Measurements from ENCODE around the gene PHKG2. TPM values are rescaled to one million over a fixed set of nuclear protein-coding genes. Genes with fewer than 3 reads are reported as not detected.

Gene PHKG2
- 10 to 100 TPM; 22.4 to 25.8 (median 23.5) TPM for total RNA-seq

GRCh38 chr16:30747799-30748633 lies at the start of gene PHKG2:
PHKG2 (plus strand) TSS chr16:30748425; CDS start chr16:30748821, 396 bp downstream.
- 4% methylated on average over 36 of the region's 60 CpGs for WGBS
- H3K4me3 ChIP-seq, result peak within 1 kb of the TSS; percentile 87 to 98 (median 96)
- H3K9me3 ChIP-seq, result no peaks in the 10 kb centered on the region
- no peaks in the 10 kb centered on the region for H3K27me3 ChIP-seq
- DNase-seq (ENCODE audit: extremely low spot score), result peak; percentile 100
- TF ChIP-seq CTCF (IDR thresholded peaks at IDR 0.05), result peak in 1 of 3 experiments; percentile 13
- no peak for TF ChIP-seq POLR2A (IDR thresholded peaks at IDR 0.05; ENCODE audit: low read depth)
- TF ChIP-seq EP300 (IDR thresholded peaks at IDR 0.05), result no peak
- peak; percentile 82 to 93 for TF ChIP-seq POLR2AphosphoS5 (IDR thresholded peaks at IDR 0.05)
- intact Hi-C loops (cut with DNase I), result no loop called here
- H3K4me1 ChIP-seq, result peaks cover 9 to 26% (median 18%) of the 10 kb centered on the region in 4 donors
- peak within 1 kb of the TSS; percentile 72 to 90 (median 83) for H3K27ac ChIP-seq (replicated peaks in 1 of 4)
- H3K36me3 ChIP-seq, result peaks cover 4 to 45% (median 37%) of the 10 kb centered on the region in 4 donors

GRCh38 chr16:30698816-30699614 lies 49.2 kb upstream of the PHKG2 start, which contains the start of gene SRCAP:
SRCAP (plus strand) TSS chr16:30699171; CDS start chr16:30700825, 1,654 bp downstream.
- Histone ChIP-seq H3K27ac (replicated peaks in 1 of 4) (peak within 1 kb of the TSS; percentile 98 to 100 (median 100)), H3K27me3 (no peaks in the 10 kb centered on the region), H3K36me3 (peaks cover 32 to 42% (median 40%) of the 10 kb centered on the region in 4 donors), H3K9me3 (no peaks in the 10 kb centered on the region), H3K4me3 (peak within 1 kb of the TSS; percentile 88 to 100 (median 98)), H3K4me1 (peaks cover 27 to 31% (median 29%) of the 10 kb centered on the region in 4 donors)
- WGBS, result 2% methylated on average over 22 of the region's 57 CpGs
- TF ChIP-seq CTCF (IDR thresholded peaks at IDR 0.05) (peak in 1 of 3 experiments; percentile 4), EP300 (IDR thresholded peaks at IDR 0.05) (no peak), POLR2AphosphoS5 (IDR thresholded peaks at IDR 0.05) (peak; percentile 25 to 63)
- intact Hi-C loops (cut with DNase I), result loop anchor here (5.0 to 10.0 kb wide), 2 partner anchors 37 to 264 kb away; partner anchors contain the start of gene DCTPP1
- DNase-seq (ENCODE audit: extremely low spot score), result peak; percentile 97

- Histone ChIP-seq H3K27ac (replicated peaks in 1 of 4) (peak overlapping the region; percentile 98 to 100 (median 100)), H3K36me3 (peaks cover 38 to 49% (median 46%) of the 10 kb centered on the region in 4 donors), H3K4me3 (peak overlapping the region; percentile 88 to 100 (median 98)), H3K9me3 (no peaks in the 10 kb centered on the region), H3K4me1 (peaks cover 27 to 28% (median 27%) of the 10 kb centered on the region in 4 donors), H3K27me3 (no peaks in the 10 kb centered on the region)
- intact Hi-C loops (cut with DNase I), result loop anchor here (5.0 to 10.0 kb wide), 2 partner anchors 37 to 265 kb away; partner anchors contain the start of gene DCTPP1
- TF ChIP-seq CTCF (IDR thresholded peaks at IDR 0.05) (no peak), POLR2A (IDR thresholded peaks at IDR 0.05; ENCODE audit: low read depth) (no peak), POLR2AphosphoS5 (IDR thresholded peaks at IDR 0.05) (no peak), EP300 (IDR thresholded peaks at IDR 0.05) (no peak)
- DNase-seq (ENCODE audit: extremely low spot score), result no peak
- WGBS, result 48% methylated on average over 8 of the region's 8 CpGs
Measured at GRCh38 chr16:30699615-30700099, 48.6 kb upstream of the PHKG2 start.

- Histone ChIP-seq H3K27me3 (no peaks in the 10 kb centered on the region), H3K9me3 (no peaks in the 10 kb centered on the region), H3K27ac (replicated peaks in 1 of 4) (peak overlapping the region in 2 of 4 donors; percentile 8 to 13), H3K4me3 (no peak overlapping the region), H3K36me3 (peaks cover 46 to 57% (median 54%) of the 10 kb centered on the region in 4 donors), H3K4me1 (peaks cover 27 to 28% (median 27%) of the 10 kb centered on the region in 4 donors)
- DNase-seq (ENCODE audit: extremely low spot score), result no peak
- intact Hi-C loops (cut with DNase I), result no loop called here
- 35% methylated on average over 9 of the region's 9 CpGs for WGBS
- TF ChIP-seq POLR2AphosphoS5 (IDR thresholded peaks at IDR 0.05) (no peak), CTCF (IDR thresholded peaks at IDR 0.05) (no peak), POLR2A (IDR thresholded peaks at IDR 0.05; ENCODE audit: low read depth) (no peak), EP300 (IDR thresholded peaks at IDR 0.05) (no peak)
Measured at GRCh38 chr16:30700491-30700890, 47.7 kb upstream of the PHKG2 start.

Data from esophagus muscularis mucosa (tissue), 4 donors.